ENCODE measurements around the gene LITAF.
"Not testable (repeated sequence)": the region's sequence is repeated elsewhere in the genome, so short reads cannot be mapped to it uniquely, and the experiment has no call there.

LITAF gene

GRCh38 chr16:11515540-11516430 lies 70.9 kb downstream of the LITAF start:
- DNase-seq (ENCODE audit: low read depth), result no peak

DNA sequence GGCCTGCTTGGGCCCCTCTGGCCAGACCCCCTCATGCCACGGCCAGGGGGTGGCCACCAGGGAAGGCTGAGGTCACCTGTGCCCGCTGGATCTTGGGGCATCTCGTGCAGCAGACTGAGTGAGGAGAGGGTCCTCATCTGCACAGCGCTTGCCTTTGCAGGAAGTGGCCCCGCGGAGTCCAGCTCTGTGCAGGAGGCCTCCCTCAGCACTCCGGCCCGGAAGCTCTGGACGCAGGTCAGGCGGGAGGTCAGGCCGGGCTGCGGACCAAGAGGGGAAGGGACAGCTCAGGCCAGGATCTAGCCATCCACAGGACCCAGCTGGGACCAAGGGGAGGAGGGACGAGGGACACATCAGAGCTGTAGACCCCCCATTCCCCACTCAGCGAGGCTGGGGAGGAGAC lies 72.4 kb downstream of the LITAF start:
- DNase-seq (ENCODE audit: low read depth), result no peak

DNA sequence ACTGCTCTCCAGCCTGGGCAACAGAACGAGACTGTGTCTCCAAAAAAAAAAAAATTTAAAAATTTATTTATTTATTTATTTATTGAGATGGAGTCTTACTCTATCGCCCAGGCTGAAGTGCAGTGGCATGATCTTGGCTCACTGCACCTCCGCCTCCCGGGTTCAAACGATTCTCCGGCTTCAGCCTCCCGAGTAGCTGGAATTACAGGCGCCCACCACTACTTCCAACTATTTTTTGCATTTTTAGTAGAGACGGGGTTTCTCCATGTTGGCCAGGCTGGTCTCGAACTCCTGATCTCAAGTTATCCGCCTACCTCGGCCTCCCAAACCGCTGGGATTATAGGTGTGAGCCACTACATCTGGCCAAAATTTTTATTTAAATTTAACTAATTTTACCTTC lies 73.4 kb downstream of the LITAF start:
- not testable (repeated sequence) for DNase-seq (ENCODE audit: low read depth)

GRCh38 chr16:11511801-11512200 lies 74.9 kb downstream of the LITAF start:
- DNase-seq (ENCODE audit: low read depth), result no peak

DNA sequence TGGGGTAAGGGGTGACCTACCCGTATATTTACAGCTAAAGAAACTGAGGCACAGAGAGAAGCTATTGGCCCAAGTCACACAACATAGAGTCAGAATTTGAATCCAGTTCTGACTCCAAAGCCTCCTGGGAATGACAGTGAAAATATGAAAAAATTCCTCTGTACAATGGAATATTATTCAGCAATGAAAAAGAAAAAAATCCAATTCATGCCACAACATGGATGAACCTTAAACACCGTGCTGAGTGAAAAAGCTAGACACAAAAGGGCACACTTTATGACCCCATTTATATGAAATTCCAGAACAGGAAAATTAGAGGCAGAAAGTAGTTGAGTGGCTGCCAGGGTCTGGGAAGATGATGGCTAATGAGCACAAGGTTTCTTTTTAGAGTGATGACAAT lies 75.4 kb downstream of the LITAF start:
- no peak for DNase-seq (ENCODE audit: low read depth)

- no peak for DNase-seq (ENCODE audit: low read depth)
Measured at GRCh38 chr16:11510178-11510973, 76.3 kb downstream of the LITAF start.

DNA sequence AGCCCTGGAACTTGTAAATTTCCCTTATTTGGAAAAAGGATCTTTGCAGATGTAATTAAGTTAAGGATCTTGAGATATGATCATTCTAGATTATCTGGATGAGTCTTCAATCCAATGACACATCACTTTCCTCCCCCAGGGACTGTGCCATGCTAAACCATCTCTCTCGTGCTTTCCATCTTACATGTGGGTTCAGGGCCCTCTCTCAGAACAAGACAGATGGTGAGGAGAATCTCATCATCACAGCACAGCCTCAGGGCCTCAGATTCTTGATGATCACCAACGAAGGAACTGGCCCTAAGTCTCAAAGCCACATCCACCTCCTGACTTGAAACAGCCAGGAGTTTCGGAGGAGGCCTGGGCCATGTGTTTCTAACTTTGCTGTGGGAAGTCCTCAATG lies 78.7 kb downstream of the LITAF start:
- no peak for DNase-seq (ENCODE audit: low read depth)

- DNase-seq (ENCODE audit: low read depth), result no peak
Measured at GRCh38 chr16:11507350-11507749, 79.4 kb downstream of the LITAF start.

- DNase-seq (ENCODE audit: low read depth), result no peak
Measured at GRCh38 chr16:11506741-11507305, 79.9 kb downstream of the LITAF start.

DNA sequence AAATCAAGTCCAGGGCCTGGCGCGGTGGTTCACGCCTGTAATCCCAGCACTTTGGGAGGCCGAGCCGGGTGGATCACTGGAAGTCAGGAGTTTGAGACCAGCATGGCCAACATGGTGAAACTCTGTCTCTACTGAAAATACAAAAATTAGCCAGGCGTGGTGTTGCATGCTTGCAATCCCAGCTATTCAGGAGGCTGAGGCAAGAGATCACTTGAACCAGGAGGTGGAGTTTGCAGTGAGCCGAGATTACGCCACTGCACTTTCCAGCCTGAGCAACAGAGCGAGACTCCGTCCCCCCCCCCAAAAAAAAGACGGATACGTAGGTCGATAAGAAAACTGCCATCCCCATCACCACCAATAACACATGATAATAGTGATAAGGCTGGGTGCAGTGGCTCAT lies 82.5 kb downstream of the LITAF start:
- not testable (repeated sequence) for DNase-seq (ENCODE audit: low read depth)

- no peak for DNase-seq (ENCODE audit: low read depth)
Measured at GRCh38 chr16:11503566-11503965, 83.2 kb downstream of the LITAF start.

DNA sequence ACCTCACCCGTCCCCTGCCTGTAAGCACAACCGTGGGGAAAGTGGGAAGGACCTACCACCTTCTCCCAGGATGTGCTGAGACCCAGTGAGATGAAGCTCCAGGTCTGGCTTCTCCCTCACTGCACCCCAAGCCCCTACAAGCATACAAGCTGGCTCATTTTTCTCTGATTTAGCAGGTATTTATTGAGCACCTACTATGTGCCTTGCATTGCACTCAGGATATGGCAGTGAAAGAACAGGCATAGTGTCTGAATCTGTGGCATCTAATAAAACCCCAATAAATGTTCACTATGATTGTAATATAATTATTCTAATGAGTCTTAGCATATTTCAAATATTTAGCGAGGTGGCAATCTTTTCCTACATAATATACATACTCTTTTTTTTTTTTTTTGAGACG lies 84.5 kb downstream of the LITAF start:
- no peak for DNase-seq (ENCODE audit: low read depth)

- no peak for DNase-seq (ENCODE audit: low read depth)
Measured at GRCh38 chr16:11501632-11502031, 85.1 kb downstream of the LITAF start.

DNA sequence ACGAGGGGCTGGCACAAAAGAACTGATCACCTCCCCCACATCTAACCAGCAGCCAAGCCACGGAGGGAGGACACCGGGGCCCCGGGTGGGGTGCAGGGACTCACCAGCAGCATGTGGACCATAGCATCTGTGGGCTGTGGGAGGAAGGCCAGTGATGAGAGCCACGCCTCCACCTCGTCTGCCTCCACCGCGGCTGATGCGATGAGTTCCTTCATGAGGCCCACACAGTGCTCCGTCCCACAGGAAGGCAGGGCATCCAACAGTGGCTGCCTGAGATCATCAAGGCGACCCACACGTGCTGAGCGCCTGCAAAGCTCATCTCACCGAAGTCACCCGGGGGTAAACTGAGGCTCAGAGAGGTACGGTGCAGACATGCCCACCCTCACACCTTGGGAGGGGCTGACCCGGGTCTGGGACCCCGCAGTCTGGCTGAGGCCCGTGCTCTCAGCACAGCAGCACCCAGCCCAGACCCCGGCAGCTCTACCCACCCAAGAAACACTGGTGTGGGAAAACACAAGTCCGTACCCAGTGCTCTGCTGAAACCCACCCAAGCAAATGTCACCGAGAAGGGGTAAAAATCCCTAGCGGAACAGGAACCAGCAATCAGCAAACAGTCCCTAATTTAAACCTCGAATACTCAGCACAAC lies 85.9 kb downstream of the LITAF start:
- DNase-seq (ENCODE audit: low read depth), result no peak

DNA sequence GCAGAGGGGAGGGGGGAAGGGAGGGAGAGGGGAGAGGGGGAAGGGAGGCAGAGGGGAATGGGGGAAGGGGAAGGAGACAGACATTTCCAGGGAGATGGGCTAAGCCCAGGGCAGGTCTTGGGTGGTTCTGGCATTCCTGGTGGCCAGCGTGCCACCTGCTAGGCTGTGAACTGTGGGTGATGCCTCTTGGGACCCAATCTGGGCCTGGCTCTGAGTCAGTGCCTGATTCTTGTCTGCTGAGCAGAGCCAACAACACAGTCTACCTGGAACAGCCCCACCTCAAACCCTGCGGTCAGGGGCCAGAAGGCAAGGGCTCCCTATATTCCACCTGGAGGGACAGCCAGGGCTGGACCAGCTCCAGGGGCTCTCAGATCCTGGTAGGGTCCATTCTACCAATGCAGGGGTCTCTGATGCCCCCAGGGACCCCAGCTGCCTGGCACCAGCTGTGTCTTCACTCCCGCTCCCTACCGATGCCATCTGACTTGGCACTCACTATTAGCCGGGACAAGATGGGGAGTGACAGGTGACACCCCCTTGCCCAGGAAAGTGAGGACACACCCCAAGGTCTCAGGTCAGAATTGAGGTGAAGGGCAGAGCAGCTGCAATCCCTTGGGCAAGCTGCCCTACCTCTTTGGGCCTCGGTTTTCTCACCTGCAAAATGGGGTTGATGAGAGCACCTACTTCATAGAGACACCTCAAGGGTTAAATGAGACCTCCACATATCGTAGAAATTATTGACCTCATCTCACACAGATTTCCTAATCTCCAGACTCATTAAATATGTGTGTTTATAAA lies 87.2 kb downstream of the LITAF start:
- DNase-seq (ENCODE audit: low read depth), result no peak

DNA sequence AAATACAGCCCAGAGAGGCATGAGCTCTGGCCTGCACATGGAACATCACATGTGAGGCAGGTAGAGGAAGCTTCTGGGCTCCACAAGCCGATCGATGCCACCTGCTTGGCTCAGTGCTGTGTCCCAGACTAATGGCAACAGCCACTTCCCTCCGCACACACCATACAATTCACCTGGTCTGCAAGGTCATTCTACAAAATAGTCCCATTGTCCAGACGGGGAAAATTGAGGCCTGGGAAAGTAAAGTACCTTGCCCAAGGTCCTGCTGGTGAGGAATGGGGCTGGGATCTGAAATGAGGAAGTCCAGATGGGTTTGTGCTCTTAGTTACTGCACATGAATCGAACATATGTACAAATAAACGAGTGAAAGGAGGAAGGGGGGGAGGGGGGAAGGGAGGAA lies 88.0 kb downstream of the LITAF start:
- no peak for DNase-seq (ENCODE audit: low read depth)

DNA sequence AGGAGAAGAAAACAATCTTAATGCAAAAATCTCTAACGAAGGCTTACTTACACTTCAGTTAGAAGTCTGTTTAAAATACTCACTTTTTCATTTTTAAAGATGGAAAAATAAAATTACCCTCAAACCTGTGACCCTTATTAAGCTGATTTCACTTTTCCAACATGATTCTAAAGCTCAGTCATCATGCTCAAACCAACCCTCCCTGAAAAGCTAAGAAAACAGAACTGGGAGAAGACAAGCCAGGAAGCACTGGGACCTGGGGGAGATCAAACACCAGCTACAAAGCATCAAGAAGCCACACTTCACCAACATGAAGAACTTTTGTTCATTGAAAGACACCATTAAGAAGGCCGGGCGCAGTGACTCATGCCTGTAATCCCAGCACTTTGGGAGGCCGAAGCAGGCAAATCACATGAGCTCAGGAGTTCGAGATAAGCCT lies 88.8 kb downstream of the LITAF start:
- DNase-seq (ENCODE audit: low read depth), result no peak

All from fibroblast of the conjunctiva (primary cell).